OCI-LY3 (cell line): ENCODE data around the gene PARD3.
"Not testable (repeated sequence)": the region's sequence is repeated elsewhere in the genome, so short reads cannot be mapped to it uniquely, and the experiment has no call there.

Source experiments
- H2AFZ ChIP-seq: fragments of 200-600, 300-600 bp; shearing (Covaris generic); 2 replicates; pipeline ENCODE4 v1.6.0; 2014; ENCODE audit warnings: antibody characterized with exemption, low read depth, low read length
- H3K27ac ChIP-seq: fragments of 200-600, 300-600 bp; sonication (generic); 2 replicates; pipeline ENCODE4 v1.5.1; 2014; ENCODE audit warnings: mild to moderate bottlenecking, low read length, moderate library complexity, mixed read lengths
- H3K27me3 ChIP-seq: fragments of 200-600, 300-600 bp; sonication (generic); 2 replicates; pipeline ENCODE4 v1.6.1; 2014; ENCODE audit warnings: low read depth, low read length, mixed read lengths
- H3K36me3 ChIP-seq: fragments of 200-600, 300-600 bp; sonication (generic); replicated peaks from 2 replicates; pipeline ENCODE3; 2014; ENCODE audit warnings: low read depth, low read length, mixed read lengths
- H3K4me1 ChIP-seq: fragments of 300-600, 200-600 bp; sonication (generic); 2 replicates; pipeline ENCODE4 v1.6.1; 2014; ENCODE audit warnings: low read length, mixed read lengths
- H3K4me2 ChIP-seq: fragments of 200-600, 300-600 bp; sonication (generic); 2 replicates; pipeline ENCODE4 v1.6.1; 2014; ENCODE audit warnings: low read length, mixed read lengths
- H3K4me3 ChIP-seq: fragments of 300-600, 200-600 bp; sonication (generic); 2 replicates; pipeline ENCODE4 v1.5.1; 2014; ENCODE audit warnings: antibody characterized with exemption, mild to moderate bottlenecking, low read length, moderate library complexity
- H3K79me2 ChIP-seq: fragments of 300-600, 200-600 bp; shearing (Covaris generic); 2 replicates; pipeline ENCODE4 v1.6.1; 2014; ENCODE audit warnings: mild to moderate bottlenecking, low read length, mixed read lengths
- H3K9ac ChIP-seq: fragments of 300-600, 200-600 bp; shearing (Covaris generic); 2 replicates; pipeline ENCODE4 v1.6.0; 2014; ENCODE audit warnings: mild to moderate bottlenecking, low read length, moderate library complexity
- H3K9me3 ChIP-seq: fragments of 200-600, 300-600 bp; shearing (Covaris generic); 2 replicates; pipeline ENCODE4 v1.6.1; 2014; ENCODE audit warnings: low read length, mixed read lengths; ENCODE audit not compliant: insufficient read depth
- H4K20me1 ChIP-seq: fragments of 200-600, 300-600 bp; sonication (generic); 2 replicates; pipeline ENCODE4 v1.6.1; 2016; ENCODE audit warnings: low read length, mixed read lengths; ENCODE audit not compliant: insufficient read depth
- EZH2phosphoT487 ChIP-seq: fragments of 200-600 bp; shearing (Covaris generic); IDR thresholded peaks from 2 replicates; pipeline ENCODE4 v1.6.1; 2018; ENCODE audit warnings: antibody characterized with exemption, mixed run types, low read depth
- TF ChIP-seq, protein P1 (sequence below): fragments of 200-600, 300-600 bp; sonication (generic); IDR thresholded peaks from 2 replicates; pipeline ENCODE4 v1.5.1; 2014; ENCODE audit warnings: antibody characterized with exemption, low read length, low read depth

PARD3 gene

DNA sequence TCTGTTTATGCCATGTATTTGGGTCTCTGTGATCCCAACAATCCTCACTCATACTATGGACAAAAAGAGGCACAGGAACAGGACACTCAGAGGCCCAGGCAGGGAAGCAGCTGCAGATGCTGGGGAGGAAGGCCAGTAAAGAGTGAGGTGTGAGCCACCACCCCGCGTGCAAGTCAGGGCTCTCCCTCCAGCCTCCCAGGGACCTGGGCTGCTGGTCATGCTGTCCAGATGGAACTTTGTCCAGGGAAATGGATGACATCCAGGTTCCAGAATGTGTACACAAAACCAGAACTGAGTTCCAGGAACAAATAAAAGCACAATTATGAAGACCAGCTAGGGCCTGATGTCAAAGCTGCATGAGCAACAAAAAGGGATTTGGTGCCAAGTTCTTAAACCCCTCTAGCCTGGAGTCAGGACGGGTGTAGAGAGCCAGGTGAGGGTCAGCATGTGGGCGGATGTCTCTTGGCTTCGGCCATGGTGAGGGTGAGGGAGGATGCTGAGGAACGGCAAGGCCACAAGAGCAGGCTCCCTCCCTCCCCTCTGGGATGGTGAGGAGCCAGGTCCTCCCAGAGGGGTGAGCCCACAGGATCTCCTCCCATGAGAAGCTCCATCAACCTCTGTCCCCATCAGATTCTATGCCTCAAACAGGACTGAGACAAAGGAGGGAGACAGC lies 739.7 kb downstream of the PARD3 start:
- H3K9ac ChIP-seq: no peak overlapping the region
- no peaks in the 10 kb centered on the region for H3K4me1 ChIP-seq
- no peak overlapping the region for H2AFZ ChIP-seq
- no peaks in the 10 kb centered on the region for H4K20me1 ChIP-seq
- H3K79me2 ChIP-seq: no peaks in the 10 kb centered on the region
- no peak overlapping the region for H3K4me2 ChIP-seq
- H3K9me3 ChIP-seq: no peaks in the 10 kb centered on the region
- no peak overlapping the region for H3K27ac ChIP-seq
- no peaks in the 10 kb centered on the region for H3K27me3 ChIP-seq
- H3K36me3 ChIP-seq: no peaks in the 10 kb centered on the region
- TF ChIP-seq EZH2phosphoT487: no peak
- H3K4me3 ChIP-seq: no peak overlapping the region

DNA sequence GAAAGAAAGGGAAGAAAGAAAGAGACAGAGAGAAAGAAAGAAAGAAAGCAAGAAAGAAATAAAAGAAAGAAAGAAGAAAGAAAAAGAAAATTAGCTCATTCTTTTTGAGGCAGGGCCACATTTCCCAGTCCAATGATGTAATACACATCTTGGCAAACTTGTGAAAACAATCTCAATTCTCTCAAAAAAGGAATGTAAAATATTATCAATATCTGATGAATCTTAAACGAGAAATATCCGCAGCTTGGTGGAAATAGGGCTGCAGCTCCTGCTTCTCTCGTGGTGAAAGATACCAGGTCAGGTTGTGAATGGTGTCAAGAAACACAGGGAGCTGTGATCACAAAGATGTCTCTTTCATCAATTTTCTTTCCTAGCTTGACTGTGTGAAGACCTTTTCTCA lies 741.0 kb downstream of the PARD3 start:
- no peaks in the 10 kb centered on the region for H3K27me3 ChIP-seq
- H3K4me2 ChIP-seq: no peak overlapping the region
- TF ChIP-seq, protein P1, sequence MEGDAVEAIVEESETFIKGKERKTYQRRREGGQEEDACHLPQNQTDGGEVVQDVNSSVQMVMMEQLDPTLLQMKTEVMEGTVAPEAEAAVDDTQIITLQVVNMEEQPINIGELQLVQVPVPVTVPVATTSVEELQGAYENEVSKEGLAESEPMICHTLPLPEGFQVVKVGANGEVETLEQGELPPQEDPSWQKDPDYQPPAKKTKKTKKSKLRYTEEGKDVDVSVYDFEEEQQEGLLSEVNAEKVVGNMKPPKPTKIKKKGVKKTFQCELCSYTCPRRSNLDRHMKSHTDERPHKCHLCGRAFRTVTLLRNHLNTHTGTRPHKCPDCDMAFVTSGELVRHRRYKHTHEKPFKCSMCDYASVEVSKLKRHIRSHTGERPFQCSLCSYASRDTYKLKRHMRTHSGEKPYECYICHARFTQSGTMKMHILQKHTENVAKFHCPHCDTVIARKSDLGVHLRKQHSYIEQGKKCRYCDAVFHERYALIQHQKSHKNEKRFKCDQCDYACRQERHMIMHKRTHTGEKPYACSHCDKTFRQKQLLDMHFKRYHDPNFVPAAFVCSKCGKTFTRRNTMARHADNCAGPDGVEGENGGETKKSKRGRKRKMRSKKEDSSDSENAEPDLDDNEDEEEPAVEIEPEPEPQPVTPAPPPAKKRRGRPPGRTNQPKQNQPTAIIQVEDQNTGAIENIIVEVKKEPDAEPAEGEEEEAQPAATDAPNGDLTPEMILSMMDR: no peak
- no peak for TF ChIP-seq EZH2phosphoT487

DNA sequence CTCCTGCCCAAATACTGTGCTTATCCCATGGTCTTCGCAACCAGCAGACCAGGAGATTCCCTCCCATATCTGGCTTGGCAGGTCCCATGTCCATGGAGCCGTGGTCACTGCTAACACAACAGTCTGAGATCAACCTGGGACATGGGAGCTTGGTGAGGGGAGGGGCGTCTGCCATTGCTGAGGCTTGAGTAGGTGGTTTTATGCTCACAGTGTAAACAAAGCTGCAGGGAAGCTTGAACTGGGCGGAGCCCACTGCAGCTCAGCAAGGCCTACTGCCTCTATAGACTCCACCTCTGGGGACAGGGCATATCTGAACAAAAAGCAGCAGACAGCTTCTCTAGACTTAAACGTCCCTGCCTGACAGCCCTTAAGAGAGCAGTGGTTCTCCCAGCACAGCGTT lies 747.4 kb downstream of the PARD3 start:
- H3K9me3 ChIP-seq, H3K27ac ChIP-seq, H3K79me2 ChIP-seq, H3K36me3 ChIP-seq, H4K20me1 ChIP-seq, H3K4me2 ChIP-seq, H3K27me3 ChIP-seq, H3K9ac ChIP-seq, H3K4me1 ChIP-seq, H3K4me3 ChIP-seq, H2AFZ ChIP-seq: not testable (repeated sequence)

More for the DNA sequence above, 741.0 kb downstream of the PARD3 start:
- H3K36me3 ChIP-seq: no peaks in the 10 kb centered on the region
- H3K4me3 ChIP-seq: no peak overlapping the region
- no peaks in the 10 kb centered on the region for H3K9me3 ChIP-seq
- no peaks in the 10 kb centered on the region for H3K4me1 ChIP-seq
- no peaks in the 10 kb centered on the region for H4K20me1 ChIP-seq
- no peak overlapping the region for H3K9ac ChIP-seq
- no peak overlapping the region for H2AFZ ChIP-seq
- no peaks in the 10 kb centered on the region for H3K79me2 ChIP-seq
- H3K27ac ChIP-seq: no peak overlapping the region

DNA sequence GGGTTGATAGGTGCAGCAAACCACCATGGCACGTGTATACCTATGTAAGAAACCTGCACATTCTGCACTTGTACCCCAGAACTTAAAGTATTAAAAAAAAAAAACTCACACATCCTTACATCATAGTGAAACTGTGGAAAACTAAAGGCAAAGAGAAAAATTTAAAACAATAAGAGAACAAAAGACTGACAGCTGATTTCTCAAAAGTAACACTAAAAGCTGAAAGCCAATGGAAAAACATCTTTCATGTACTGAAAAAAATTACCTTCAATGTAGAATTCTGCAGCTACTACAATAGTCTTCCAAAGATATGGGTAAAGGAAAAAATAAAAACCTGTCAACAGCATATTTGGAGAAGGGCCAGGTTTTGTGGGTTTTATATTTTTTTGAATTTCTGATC lies 751.5 kb downstream of the PARD3 start:
- no peaks in the 10 kb centered on the region for H3K36me3 ChIP-seq
- no peaks in the 10 kb centered on the region for H3K9me3 ChIP-seq
- no peak for TF ChIP-seq EZH2phosphoT487
- TF ChIP-seq, protein P1: no peak
- no peaks in the 10 kb centered on the region for H4K20me1 ChIP-seq
- H3K27ac ChIP-seq: no peak overlapping the region
- no peak overlapping the region for H3K4me3 ChIP-seq
- H3K9ac ChIP-seq: no peak overlapping the region
- no peak overlapping the region for H2AFZ ChIP-seq
- H3K4me2 ChIP-seq: no peak overlapping the region
- no peaks in the 10 kb centered on the region for H3K79me2 ChIP-seq
- no peaks in the 10 kb centered on the region for H3K27me3 ChIP-seq
- no peaks in the 10 kb centered on the region for H3K4me1 ChIP-seq

DNA sequence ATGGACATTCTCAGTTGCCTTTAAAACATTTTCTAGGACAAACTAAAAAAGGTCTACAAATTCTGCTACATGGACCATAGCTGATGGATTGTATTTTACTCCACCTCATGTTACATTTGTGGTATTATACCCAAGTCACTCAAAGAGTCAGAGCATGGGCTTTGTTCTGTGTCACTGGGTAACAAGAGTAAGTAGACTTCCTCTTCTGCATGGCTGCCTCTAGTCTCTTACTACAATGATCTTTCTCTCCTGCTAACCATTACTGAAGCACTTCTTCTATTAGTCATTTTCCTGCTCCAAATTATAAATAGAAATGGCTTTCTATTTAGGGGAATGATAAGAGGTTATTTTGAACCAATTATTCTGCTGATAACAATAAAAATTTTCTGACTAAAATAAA lies 753.3 kb downstream of the PARD3 start:
- TF ChIP-seq EZH2phosphoT487: no peak
- TF ChIP-seq, protein P1: no peak
- Histone ChIP-seq H3K4me2 (no peak overlapping the region), H3K9me3 (no peaks in the 10 kb centered on the region), H3K27me3 (no peaks in the 10 kb centered on the region), H3K4me1 (no peaks in the 10 kb centered on the region), H3K9ac (no peak overlapping the region), H2AFZ (no peak overlapping the region), H3K4me3 (no peak overlapping the region), H3K27ac (no peak overlapping the region), H3K79me2 (no peaks in the 10 kb centered on the region), H3K36me3 (no peaks in the 10 kb centered on the region), H4K20me1 (no peaks in the 10 kb centered on the region)
